ENCODE results near the gene KRCC1.

- TF ChIP-seq EZH2 (IDR thresholded peaks at IDR 0.05; ENCODE audit: low read depth, unreplicated experiment) (no peak), ZNF462 (CRISPR knock-in tag; IDR thresholded peaks at IDR 0.05) (no peak), CTCF (conservative IDR thresholded peaks at IDR 0.05; ENCODE audit: low read depth in 2 of 2) (no peak), EZH2phosphoT487 (IDR thresholded peaks at IDR 0.05; ENCODE audit: unreplicated experiment) (no peak)
Observed at GRCh38 chr2:88087073-88087472, 31.5 kb upstream of the KRCC1 start.

Data from GM23338 (cell line).